Osteocyte (in vitro differentiated cells): ENCODE measurements around the gene SCAPER. TPM values are rescaled to one million over a fixed set of nuclear protein-coding genes. Genes with fewer than 3 reads are reported as not detected.

Experiments
- DNase-seq: peaks from one replicate; pipeline ENCODE4 v3.0.0; 2021; ENCODE audit warnings: mixed read lengths; ENCODE audit not compliant: unreplicated experiment; ENCODE audit errors: extremely low spot score
- H3K27ac Mint-ChIP-seq: one replicate; pipeline ENCODE4 v1.8.0; 2021; ENCODE audit warnings: mild to moderate bottlenecking, mixed read lengths; ENCODE audit not compliant: unreplicated experiment
- H3K27me3 Mint-ChIP-seq: one replicate; pipeline ENCODE4 v1.8.0; 2021; ENCODE audit warnings: mixed read lengths; ENCODE audit not compliant: unreplicated experiment
- H3K36me3 Mint-ChIP-seq: one replicate; pipeline ENCODE4 v1.8.0; 2021; ENCODE audit warnings: mixed read lengths; ENCODE audit not compliant: unreplicated experiment
- H3K4me1 Mint-ChIP-seq: one replicate; pipeline ENCODE4 v1.8.0; 2021; ENCODE audit warnings: mixed read lengths; ENCODE audit not compliant: unreplicated experiment
- H3K4me3 Mint-ChIP-seq: one replicate; pipeline ENCODE4 v1.8.0; 2021; ENCODE audit warnings: mild to moderate bottlenecking, moderate library complexity, mixed read lengths; ENCODE audit not compliant: unreplicated experiment
- H3K9me3 Mint-ChIP-seq: one replicate; pipeline ENCODE4 v1.8.0; 2021; ENCODE audit warnings: mixed read lengths; ENCODE audit not compliant: unreplicated experiment
- CTCF ChIP-seq: fragments of 200-600 bp; sonication (generic); IDR thresholded peaks from 2 replicates; pipeline ENCODE4 v1.5.0; 2021; ENCODE audit warnings: antibody characterized with exemption, mild to moderate bottlenecking, moderate library complexity
- total RNA-seq: library from RNA; stranded (reverse); gene quantifications from 2 replicates; pipeline ENCODE4 v1.2.1, GENCODE V29; 2021

SCAPER gene
- total RNA-seq, 1 donor from 2014 or later: 20.0 TPM

GRCh38 chr15:76353903-76354302, 551.2 kb downstream of the SCAPER start:
- DNase-seq: no peak
- Mint-ChIP-seq H3K27ac (no peak overlapping the region), H3K27me3 (peaks cover 26% of the 10 kb centered on the region), H3K36me3 (no peaks in the 10 kb centered on the region), H3K4me1 (no peaks in the 10 kb centered on the region), H3K9me3 (no peaks in the 10 kb centered on the region), H3K4me3 (no peak overlapping the region)
- no peak for TF ChIP-seq CTCF

GRCh38 chr15:76353023-76353577, 552.0 kb downstream of the SCAPER start:
- Mint-ChIP-seq H3K27me3 (peaks cover 32% of the 10 kb centered on the region), H3K4me3 (no peak overlapping the region), H3K9me3 (no peaks in the 10 kb centered on the region), H3K27ac (no peak overlapping the region), H3K36me3 (peaks cover 3% of the 10 kb centered on the region), H3K4me1 (no peaks in the 10 kb centered on the region)
- TF ChIP-seq CTCF: no peak
- DNase-seq: no peak

GRCh38 chr15:76349301-76350070, 555.7 kb downstream of the SCAPER start:
- H3K9me3 Mint-ChIP-seq: no peaks in the 10 kb centered on the region
- no peak for DNase-seq
- H3K27me3 Mint-ChIP-seq: peaks cover 50% of the 10 kb centered on the region
- peaks cover 9% of the 10 kb centered on the region for H3K36me3 Mint-ChIP-seq
- no peak overlapping the region for H3K27ac Mint-ChIP-seq
- no peak for TF ChIP-seq CTCF
- peaks cover 14% of the 10 kb centered on the region for H3K4me1 Mint-ChIP-seq
- H3K4me3 Mint-ChIP-seq: no peak overlapping the region

- H3K27ac Mint-ChIP-seq: no peak overlapping the region
- H3K4me3 Mint-ChIP-seq: peak overlapping the region; percentile 14
- DNase-seq: no peak
- no peaks in the 10 kb centered on the region for H3K9me3 Mint-ChIP-seq
- TF ChIP-seq CTCF: no peak
- H3K27me3 Mint-ChIP-seq: peaks cover 61% of the 10 kb centered on the region
- peaks cover 9% of the 10 kb centered on the region for H3K36me3 Mint-ChIP-seq
- peaks cover 15% of the 10 kb centered on the region for H3K4me1 Mint-ChIP-seq
Measured at GRCh38 chr15:76347482-76348055, 557.6 kb downstream of the SCAPER start.
